ENCODE measurements around the gene HSDL2.
"Not testable (repeated sequence)": the region's sequence is repeated elsewhere in the genome, so short reads cannot be mapped to it uniquely, and the experiment has no call there.

DNA sequence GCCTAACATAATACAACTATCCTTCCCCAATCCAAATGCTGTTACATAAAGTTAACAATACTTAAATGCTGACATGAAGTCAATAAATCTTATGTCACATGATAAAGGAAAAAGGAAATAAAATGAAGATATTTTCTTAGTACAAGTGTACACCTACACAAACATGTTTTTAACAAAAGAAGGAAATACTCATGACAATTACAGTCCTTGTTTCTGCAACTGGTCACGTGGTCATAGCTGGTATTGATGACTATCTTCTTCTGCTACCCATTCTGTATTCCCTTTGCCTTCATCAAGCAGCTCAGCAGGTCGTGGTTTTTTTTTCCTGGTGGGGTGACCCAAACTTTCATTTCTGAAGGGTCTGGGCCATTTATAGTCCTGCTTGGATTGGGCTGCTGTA lies 6.2 kb upstream of the HSDL2 start:
- TF ChIP-seq, protein P1, sequence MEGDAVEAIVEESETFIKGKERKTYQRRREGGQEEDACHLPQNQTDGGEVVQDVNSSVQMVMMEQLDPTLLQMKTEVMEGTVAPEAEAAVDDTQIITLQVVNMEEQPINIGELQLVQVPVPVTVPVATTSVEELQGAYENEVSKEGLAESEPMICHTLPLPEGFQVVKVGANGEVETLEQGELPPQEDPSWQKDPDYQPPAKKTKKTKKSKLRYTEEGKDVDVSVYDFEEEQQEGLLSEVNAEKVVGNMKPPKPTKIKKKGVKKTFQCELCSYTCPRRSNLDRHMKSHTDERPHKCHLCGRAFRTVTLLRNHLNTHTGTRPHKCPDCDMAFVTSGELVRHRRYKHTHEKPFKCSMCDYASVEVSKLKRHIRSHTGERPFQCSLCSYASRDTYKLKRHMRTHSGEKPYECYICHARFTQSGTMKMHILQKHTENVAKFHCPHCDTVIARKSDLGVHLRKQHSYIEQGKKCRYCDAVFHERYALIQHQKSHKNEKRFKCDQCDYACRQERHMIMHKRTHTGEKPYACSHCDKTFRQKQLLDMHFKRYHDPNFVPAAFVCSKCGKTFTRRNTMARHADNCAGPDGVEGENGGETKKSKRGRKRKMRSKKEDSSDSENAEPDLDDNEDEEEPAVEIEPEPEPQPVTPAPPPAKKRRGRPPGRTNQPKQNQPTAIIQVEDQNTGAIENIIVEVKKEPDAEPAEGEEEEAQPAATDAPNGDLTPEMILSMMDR (IDR thresholded peaks at IDR 0.05): not testable (repeated sequence)
- not testable (repeated sequence) for TF ChIP-seq POLR2AphosphoS5 (IDR thresholded peaks at IDR 0.05; ENCODE audit: low read depth, low read length); SIN3A (IDR thresholded peaks at IDR 0.05; ENCODE audit: borderline replicate concordance, insufficient read depth, low read depth, low read length); TCF7L2 (IDR thresholded peaks at IDR 0.05; ENCODE audit: low read depth, low read length)
- TF ChIP-seq, protein P2, sequence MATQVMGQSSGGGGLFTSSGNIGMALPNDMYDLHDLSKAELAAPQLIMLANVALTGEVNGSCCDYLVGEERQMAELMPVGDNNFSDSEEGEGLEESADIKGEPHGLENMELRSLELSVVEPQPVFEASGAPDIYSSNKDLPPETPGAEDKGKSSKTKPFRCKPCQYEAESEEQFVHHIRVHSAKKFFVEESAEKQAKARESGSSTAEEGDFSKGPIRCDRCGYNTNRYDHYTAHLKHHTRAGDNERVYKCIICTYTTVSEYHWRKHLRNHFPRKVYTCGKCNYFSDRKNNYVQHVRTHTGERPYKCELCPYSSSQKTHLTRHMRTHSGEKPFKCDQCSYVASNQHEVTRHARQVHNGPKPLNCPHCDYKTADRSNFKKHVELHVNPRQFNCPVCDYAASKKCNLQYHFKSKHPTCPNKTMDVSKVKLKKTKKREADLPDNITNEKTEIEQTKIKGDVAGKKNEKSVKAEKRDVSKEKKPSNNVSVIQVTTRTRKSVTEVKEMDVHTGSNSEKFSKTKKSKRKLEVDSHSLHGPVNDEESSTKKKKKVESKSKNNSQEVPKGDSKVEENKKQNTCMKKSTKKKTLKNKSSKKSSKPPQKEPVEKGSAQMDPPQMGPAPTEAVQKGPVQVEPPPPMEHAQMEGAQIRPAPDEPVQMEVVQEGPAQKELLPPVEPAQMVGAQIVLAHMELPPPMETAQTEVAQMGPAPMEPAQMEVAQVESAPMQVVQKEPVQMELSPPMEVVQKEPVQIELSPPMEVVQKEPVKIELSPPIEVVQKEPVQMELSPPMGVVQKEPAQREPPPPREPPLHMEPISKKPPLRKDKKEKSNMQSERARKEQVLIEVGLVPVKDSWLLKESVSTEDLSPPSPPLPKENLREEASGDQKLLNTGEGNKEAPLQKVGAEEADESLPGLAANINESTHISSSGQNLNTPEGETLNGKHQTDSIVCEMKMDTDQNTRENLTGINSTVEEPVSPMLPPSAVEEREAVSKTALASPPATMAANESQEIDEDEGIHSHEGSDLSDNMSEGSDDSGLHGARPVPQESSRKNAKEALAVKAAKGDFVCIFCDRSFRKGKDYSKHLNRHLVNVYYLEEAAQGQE (IDR thresholded peaks at IDR 0.05; ENCODE audit: insufficient read depth in 1 of 2, low read depth in 2 of 2, low read length in 1 of 2): not testable (repeated sequence)
